ENCODE results near the gene NUTM1.
"Not testable (repeated sequence)": the region's sequence is repeated elsewhere in the genome, so short reads cannot be mapped to it uniquely, and the experiment has no call there.

GRCh38 chr15:34403899-34404298, 60.8 kb downstream of the NUTM1 start:
- not testable (repeated sequence) for TF ChIP-seq EZH2 (IDR thresholded peaks at IDR 0.05; ENCODE audit: insufficient read depth, poor library complexity, severe bottlenecking); EZH2phosphoT487 (IDR thresholded peaks at IDR 0.05; ENCODE audit: insufficient read depth, low read depth)

Measured in GM23248 (cell line).